Right atrium auricular region (tissue), 2 donors: ENCODE measurements around the gene WWOX. TPM values are rescaled to one million over a fixed set of nuclear protein-coding genes. Genes with fewer than 3 reads are reported as not detected.

ENCODE experiments used
- DNase-seq: peaks from one replicate; pipeline ENCODE4 v3.0.0-alpha.2; 2019; ENCODE audit warnings: low spot score
- H3K27ac ChIP-seq, 2 donors: fragments of 200-600 bp; sonication (generic); 1 replicate in 1 of 2; 2 replicates in 1 of 2; pipeline ENCODE4 v1.5.1; 2016 to 2019
- H3K27me3 ChIP-seq, 2 donors: fragments of 200-600 bp; sonication (generic); one replicate each; pipeline versions ENCODE4 v1.5.1 to v1.6.0; 2017 to 2019
- H3K36me3 ChIP-seq: fragments of 200-600 bp; sonication (generic); one replicate; pipeline ENCODE4 v1.5.1; 2016
- H3K4me1 ChIP-seq, 2 donors: fragments of 200-600 bp; sonication (generic); one replicate each; pipeline versions ENCODE4 v1.5.1 to v1.6.0; 2017 to 2019
- H3K4me3 ChIP-seq, 2 donors: fragments of 200-600 bp; sonication (generic); 1 replicate in 1 of 2; 2 replicates in 1 of 2; pipeline ENCODE4 v1.5.1; 2017 to 2019; ENCODE audit warnings: mild to moderate bottlenecking in 1 of 2, moderate library complexity in 1 of 2
- H3K9me3 ChIP-seq, 2 donors: fragments of 200-600 bp; sonication (generic); one replicate each; pipeline ENCODE4 v1.5.1; 2019
- total RNA-seq, 2 donors: library from RNA; depleted of rRNA; stranded (reverse); fragments of >200 nt; gene quantifications; one replicate each; pipeline ENCODE4 v1.1.0, GENCODE V29; 2016
- TF ChIP-seq, protein P1 (sequence below), 2 donors: fragments of 200-600 bp; sonication (generic); IDR thresholded peaks; one replicate each; pipeline ENCODE4 v1.5.1; 2019; ENCODE audit warnings: antibody characterized with exemption in 2 of 2

Gene WWOX
- total RNA-seq, 2 donors from 2014 or later: 14.8 to 20.8 TPM

DNA sequence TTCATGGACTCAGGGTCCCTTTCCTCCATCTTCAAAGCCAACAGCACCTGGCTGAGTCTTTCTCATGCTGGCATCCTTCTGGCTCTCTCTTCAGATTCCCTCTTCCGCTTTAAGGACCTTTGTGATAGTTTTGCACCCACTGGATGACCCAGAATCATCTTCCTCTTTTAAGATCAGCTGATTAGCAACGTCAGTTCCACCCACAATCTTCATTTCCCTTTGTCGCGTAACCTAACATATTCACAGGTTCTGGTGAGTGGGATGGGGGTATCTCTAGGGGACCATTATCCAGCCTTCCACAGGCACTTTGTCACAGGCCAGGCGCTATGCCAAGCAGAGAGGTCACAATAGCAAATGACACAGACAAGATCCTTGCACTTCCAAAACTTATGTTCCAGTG, 907.3 kb downstream of the WWOX start:
- Histone ChIP-seq H3K36me3 (no peaks in the 10 kb centered on the region), H3K4me1 (no peaks in the 10 kb centered on the region), H3K27me3 (no peaks in the 10 kb centered on the region), H3K27ac (no peak overlapping the region), H3K4me3 (no peak overlapping the region), H3K9me3 (no peaks in the 10 kb centered on the region)
- no peak for DNase-seq
- TF ChIP-seq, protein P1, sequence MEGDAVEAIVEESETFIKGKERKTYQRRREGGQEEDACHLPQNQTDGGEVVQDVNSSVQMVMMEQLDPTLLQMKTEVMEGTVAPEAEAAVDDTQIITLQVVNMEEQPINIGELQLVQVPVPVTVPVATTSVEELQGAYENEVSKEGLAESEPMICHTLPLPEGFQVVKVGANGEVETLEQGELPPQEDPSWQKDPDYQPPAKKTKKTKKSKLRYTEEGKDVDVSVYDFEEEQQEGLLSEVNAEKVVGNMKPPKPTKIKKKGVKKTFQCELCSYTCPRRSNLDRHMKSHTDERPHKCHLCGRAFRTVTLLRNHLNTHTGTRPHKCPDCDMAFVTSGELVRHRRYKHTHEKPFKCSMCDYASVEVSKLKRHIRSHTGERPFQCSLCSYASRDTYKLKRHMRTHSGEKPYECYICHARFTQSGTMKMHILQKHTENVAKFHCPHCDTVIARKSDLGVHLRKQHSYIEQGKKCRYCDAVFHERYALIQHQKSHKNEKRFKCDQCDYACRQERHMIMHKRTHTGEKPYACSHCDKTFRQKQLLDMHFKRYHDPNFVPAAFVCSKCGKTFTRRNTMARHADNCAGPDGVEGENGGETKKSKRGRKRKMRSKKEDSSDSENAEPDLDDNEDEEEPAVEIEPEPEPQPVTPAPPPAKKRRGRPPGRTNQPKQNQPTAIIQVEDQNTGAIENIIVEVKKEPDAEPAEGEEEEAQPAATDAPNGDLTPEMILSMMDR (IDR thresholded peaks at IDR 0.05): no peak

DNA sequence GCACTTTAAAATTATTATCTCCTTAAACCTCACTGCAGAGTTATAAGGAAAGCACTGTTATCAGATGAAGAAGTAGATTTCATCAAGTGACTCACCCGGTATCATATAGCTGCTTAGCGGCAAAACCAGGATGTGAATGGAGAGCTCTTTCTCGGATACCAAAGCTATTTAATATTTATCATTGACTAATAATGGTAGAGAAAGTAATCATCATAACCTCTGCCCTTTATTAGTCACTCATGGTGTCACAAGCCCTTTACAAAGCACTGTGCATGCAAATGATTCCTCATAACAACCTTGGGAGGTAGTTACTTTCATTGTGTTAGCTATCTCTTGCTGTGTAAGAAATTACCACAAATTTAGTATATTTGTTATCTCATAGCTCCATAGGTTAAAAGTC, 908.2 kb downstream of the WWOX start:
- H3K36me3 ChIP-seq: no peaks in the 10 kb centered on the region
- H3K4me1 ChIP-seq: no peaks in the 10 kb centered on the region
- no peak overlapping the region for H3K27ac ChIP-seq
- no peaks in the 10 kb centered on the region for H3K27me3 ChIP-seq
- no peak overlapping the region for H3K4me3 ChIP-seq
- H3K9me3 ChIP-seq: no peaks in the 10 kb centered on the region
- TF ChIP-seq, protein P1 (IDR thresholded peaks at IDR 0.05): no peak
- DNase-seq: no peak

DNA sequence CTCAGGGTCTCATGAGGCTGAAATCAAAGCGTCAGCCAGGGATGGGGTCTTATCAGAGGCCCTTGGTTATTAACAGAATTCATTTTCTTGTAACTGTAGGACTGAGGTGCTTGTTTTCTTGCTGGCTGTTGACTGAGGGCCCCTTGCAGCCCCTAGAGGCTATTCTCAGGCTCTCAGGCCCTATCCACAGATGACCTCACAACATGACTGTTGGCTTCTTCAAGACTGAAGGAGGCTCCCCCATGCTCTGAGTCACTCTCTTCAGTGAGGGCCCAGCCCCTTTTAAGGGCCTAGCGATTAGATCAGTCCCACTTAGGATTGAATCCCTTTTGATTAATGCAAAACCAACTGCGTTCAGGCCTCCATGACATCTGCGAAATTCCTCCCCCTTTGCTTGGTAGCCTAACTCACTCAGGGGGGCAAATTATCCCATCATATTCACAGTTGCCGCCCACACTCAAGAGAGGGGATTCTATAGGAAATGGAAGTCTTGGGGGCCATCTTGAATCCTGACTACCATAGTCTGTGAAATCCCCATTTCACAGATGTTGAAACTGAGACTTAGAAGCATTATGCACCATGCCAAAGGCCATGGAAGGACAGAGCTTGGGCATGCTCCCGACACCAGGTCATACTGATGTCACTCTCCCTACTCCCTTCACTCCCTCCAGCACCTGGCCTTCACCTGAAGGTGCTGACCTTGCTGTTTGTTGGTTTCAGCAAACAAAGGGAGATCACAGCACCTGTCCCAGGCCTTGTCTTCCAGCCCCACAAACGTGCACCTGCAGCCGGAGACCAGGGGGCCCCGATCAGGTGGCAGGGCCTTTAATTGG, 908.8 kb downstream of the WWOX start:
- DNase-seq: no peak
- no peak overlapping the region for H3K27ac ChIP-seq
- TF ChIP-seq, protein P1 (IDR thresholded peaks at IDR 0.05): no peak
- H3K4me3 ChIP-seq: no peak overlapping the region
- no peaks in the 10 kb centered on the region for H3K4me1 ChIP-seq
- no peaks in the 10 kb centered on the region for H3K9me3 ChIP-seq
- H3K27me3 ChIP-seq: no peaks in the 10 kb centered on the region
- H3K36me3 ChIP-seq: no peaks in the 10 kb centered on the region

DNA sequence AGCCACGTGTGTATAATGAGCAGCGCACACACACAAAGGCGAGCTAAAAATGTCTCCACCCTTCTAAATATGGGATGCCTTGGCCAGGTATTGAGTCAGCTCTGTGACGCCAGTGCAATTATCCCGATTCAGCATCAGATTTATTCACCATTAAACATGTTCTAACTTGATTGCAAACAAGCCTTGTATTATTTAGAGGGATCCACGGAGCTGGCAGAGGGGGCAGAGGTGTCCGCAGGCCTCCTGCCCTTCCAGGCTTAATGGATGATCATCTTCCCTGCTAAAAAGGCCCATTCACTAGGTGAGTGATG, 909.4 kb downstream of the WWOX start:
- TF ChIP-seq, protein P1 (IDR thresholded peaks at IDR 0.05): no peak
- H3K27ac ChIP-seq: no peak overlapping the region
- no peak overlapping the region for H3K4me3 ChIP-seq
- H3K27me3 ChIP-seq: no peaks in the 10 kb centered on the region
- no peaks in the 10 kb centered on the region for H3K36me3 ChIP-seq
- no peaks in the 10 kb centered on the region for H3K4me1 ChIP-seq
- H3K9me3 ChIP-seq: no peaks in the 10 kb centered on the region
- DNase-seq: no peak

DNA sequence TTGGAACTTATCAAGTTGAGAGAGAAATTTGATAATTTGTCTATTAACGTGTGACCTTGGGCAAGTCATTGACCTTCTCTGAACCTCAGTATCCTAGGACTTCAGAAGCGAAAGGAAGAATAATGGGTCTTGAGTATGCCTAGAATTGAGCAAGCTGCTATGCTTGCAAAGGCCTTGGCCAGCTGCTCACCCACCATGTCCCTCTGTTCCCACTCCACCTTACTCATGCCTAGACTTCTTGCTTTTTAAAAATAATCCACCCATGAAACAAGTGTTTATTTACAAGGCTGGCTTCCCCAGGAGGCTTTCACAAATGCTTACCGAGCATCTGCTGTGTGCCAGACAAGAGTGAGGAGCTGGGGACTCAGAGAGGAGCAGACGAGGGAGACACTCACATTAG, 910.4 kb downstream of the WWOX start:
- Histone ChIP-seq H3K36me3 (no peaks in the 10 kb centered on the region), H3K4me1 (no peaks in the 10 kb centered on the region), H3K4me3 (no peak overlapping the region), H3K27me3 (no peaks in the 10 kb centered on the region), H3K9me3 (no peaks in the 10 kb centered on the region), H3K27ac (no peak overlapping the region)
- DNase-seq: no peak
- TF ChIP-seq, protein P1 (IDR thresholded peaks at IDR 0.05): no peak

DNA sequence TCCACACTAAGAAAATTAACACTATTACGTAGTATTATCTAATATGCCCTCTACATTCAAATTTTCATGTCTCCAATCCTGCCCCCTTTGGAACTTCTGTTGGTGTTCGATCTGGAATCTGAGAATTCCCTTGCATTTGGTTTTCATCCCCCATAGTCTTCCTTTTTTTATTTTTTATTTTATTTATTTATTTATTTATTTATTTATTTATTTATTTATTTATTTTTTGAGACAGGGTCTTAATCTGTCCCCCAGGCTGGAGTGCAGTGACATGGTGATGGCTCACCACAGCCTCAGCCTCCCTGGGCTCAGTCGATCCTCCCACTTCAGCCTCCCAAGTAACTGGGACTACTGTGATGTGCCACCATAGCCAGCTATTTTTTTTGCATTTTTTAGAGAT, 911.8 kb downstream of the WWOX start:
- Histone ChIP-seq H3K9me3 (no peaks in the 10 kb centered on the region), H3K4me1 (no peaks in the 10 kb centered on the region), H3K4me3 (no peak overlapping the region), H3K27me3 (no peaks in the 10 kb centered on the region), H3K36me3 (no peaks in the 10 kb centered on the region), H3K27ac (no peak overlapping the region)
- no peak for DNase-seq
- TF ChIP-seq, protein P1 (IDR thresholded peaks at IDR 0.05): no peak
